ENCODE results near the gene SPATA19.

Gene SPATA19

GRCh38 chr11:133817449-133817848 is 27.9 kb downstream of the SPATA19 start:
- no peak for DNase-seq

GRCh38 chr11:133816146-133816870 is 29.0 kb downstream of the SPATA19 start:
- no peak for DNase-seq

GRCh38 chr11:133815636-133816035 is 29.7 kb downstream of the SPATA19 start:
- DNase-seq: no peak

- no peak for DNase-seq
These were observed 30.7 kb downstream of the SPATA19 start for GRCh38 chr11:133814588-133815100.

- DNase-seq: no peak
These were observed 33.2 kb downstream of the SPATA19 start for GRCh38 chr11:133811850-133812685.

GRCh38 chr11:133810766-133811165 is 34.5 kb downstream of the SPATA19 start:
- DNase-seq: no peak

- DNase-seq: no peak
These were observed 35.5 kb downstream of the SPATA19 start for GRCh38 chr11:133809569-133810491.

- DNase-seq: no peak
These were observed 36.7 kb downstream of the SPATA19 start for GRCh38 chr11:133808393-133809140.

GRCh38 chr11:133803026-133803425 is 42.3 kb downstream of the SPATA19 start:
- DNase-seq: no peak

- DNase-seq: no peak
These were observed 44.0 kb downstream of the SPATA19 start for GRCh38 chr11:133801356-133801755.

GRCh38 chr11:133800666-133801065 is 44.6 kb downstream of the SPATA19 start:
- DNase-seq: no peak

- no peak for DNase-seq
These were observed 47.8 kb downstream of the SPATA19 start for GRCh38 chr11:133797554-133797953.

GRCh38 chr11:133796043-133796795 is 49.1 kb downstream of the SPATA19 start:
- no peak for DNase-seq

GRCh38 chr11:133795088-133795487 is 50.2 kb downstream of the SPATA19 start:
- DNase-seq: no peak

GRCh38 chr11:133794205-133794604 is 51.1 kb downstream of the SPATA19 start:
- DNase-seq: no peak

GRCh38 chr11:133793271-133794035 is 51.9 kb downstream of the SPATA19 start:
- DNase-seq: no peak

- no peak for DNase-seq
These were observed 54.3 kb downstream of the SPATA19 start for GRCh38 chr11:133790995-133791394.

Data from NCI-H510A treated with DMSO at 0.1 percent for 48 hours (cell line).